ENCODE results near the gene PIGK. TPM values are rescaled to one million over a fixed set of nuclear protein-coding genes. Genes with fewer than 3 reads are reported as not detected.

Gene PIGK
- total RNA-seq = 26.0 and 34.7 TPM in 2 replicates

DNA sequence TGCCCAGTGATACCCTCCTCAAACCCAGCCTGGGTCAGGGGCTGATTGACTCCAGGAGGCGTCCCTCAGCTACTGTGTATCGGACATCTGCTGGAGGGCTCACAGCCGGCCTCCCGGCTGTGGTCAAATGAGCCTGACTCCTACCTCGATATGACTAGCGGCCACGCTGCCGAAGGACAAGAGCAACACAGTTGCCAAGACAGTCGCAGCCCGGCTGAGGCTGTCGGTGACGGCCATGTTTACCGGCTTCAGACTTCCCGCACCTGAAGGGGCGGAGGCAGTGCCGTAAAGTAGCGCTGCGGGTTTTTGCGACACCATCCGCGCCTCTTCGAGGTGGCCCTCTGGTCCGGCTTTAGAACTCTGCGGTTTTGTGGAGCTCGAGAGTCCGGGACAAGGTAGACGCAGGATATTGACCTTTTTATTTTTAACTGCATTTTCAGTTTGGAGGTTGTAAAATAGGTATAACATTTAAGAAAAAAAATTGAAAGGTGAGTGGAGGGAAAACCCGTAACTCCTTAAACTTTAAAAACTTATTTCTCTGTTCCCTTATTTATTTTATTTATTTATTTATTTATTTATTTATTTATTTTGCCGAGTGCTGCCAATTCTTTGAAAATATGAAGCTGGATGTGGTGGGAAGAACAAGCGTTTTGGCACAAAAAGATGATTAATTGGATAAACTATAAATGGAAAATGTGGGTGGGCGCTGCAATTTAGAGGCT lies at the start of gene PIGK:
Gene PIGK, minus strand, starts transcription at position 265 of the 722 bp plus-strand sequence. Its CDS starts 28 bp downstream, at position 237.

Other genes with a start within 250 kb of the PIGK start
- gene AK5, start 62.6 kb upstream of the PIGK start, total RNA-seq = 9.5 and 11.5 TPM in 2 replicates

Measured in mammary microvascular endothelial cell (primary cell).